ENCODE data around the gene XYLT2. TPM values are rescaled to one million over a fixed set of nuclear protein-coding genes. Genes with fewer than 3 reads are reported as not detected.

The XYLT2 gene
- total and polyA plus RNA-seq, 2 of the 8 experiments (the other 6 are each of a cell fraction or from before 2014, with no cell fraction given): 28.0 to 29.9 TPM

DNA sequence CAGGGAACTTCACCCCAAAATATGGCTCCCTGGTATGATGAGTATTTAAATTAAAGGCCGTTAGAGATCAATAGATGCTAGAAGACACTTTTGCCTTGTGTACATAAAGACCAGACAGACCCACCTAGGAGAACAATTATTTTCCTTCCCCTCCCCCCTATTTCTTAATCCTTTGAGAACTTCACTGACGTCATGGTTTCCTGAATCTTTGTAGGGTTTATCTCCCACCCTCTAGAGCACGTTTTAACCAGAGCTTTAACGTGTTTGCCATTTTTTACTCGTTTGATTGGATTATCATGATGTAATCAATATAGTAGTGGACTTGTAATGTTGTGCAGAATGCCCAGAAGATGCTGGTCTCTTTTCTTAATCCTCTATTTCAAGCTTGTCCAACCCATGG is 22.9 kb upstream of the XYLT2 start:
- Histone ChIP-seq H3K79me1 (ENCODE audit: low read depth, low read length) (no peaks in the 10 kb centered on the region), H3K9ac (replicated peaks in 1 of 4; ENCODE audit: extremely low read depth in 1 of 4, low read depth in 3 of 4, low read length in 3 of 4) (no peak overlapping the region), H3K4me1 (replicated peaks in 1 of 4; ENCODE audit: control insufficient read depth in 3 of 4, insufficient read depth in 4 of 4, low read length in 3 of 4) (peaks cover 0 to 4% (median 0%) of the 10 kb centered on the region in 4 experiments; a peak in 3 of 7 replicates), H4K91ac (replicated peaks; ENCODE audit: insufficient read length, low read length) (no peak overlapping the region), H2AK5ac (ENCODE audit: low read depth, low read length) (no peak overlapping the region), H2BK120ac (replicated peaks; ENCODE audit: low read depth, low read length) (no peak overlapping the region), H3K14ac (ENCODE audit: insufficient read length) (no peak overlapping the region), H3K18ac (ENCODE audit: extremely low read depth, low read length) (no peak overlapping the region), H2BK20ac (ENCODE audit: low read length) (no peak overlapping the region), H4K5ac (ENCODE audit: insufficient read length, low read depth, low read length) (no peak overlapping the region), H3K27me3 (replicated peaks in 1 of 4; ENCODE audit: control insufficient read depth in 3 of 4, extremely low read depth in 1 of 4, insufficient read depth in 3 of 4, low read length in 3 of 4) (no peaks in the 10 kb centered on the region; a peak in 1 of 7 replicates), H3K23ac (ENCODE audit: insufficient read length) (no peak overlapping the region), H3K79me2 (ENCODE audit: control insufficient read depth in 1 of 2, insufficient read depth in 2 of 2, low read length in 2 of 2) (no peaks in the 10 kb centered on the region), H2AFZ (ENCODE audit: low read length) (no peak overlapping the region), H3K4me3 (ENCODE audit: extremely low read depth in 1 of 4, insufficient read depth in 2 of 4, low read depth in 3 of 4, low read length in 4 of 4) (no peak overlapping the region), H3K4ac (replicated peaks; ENCODE audit: insufficient read length, low read depth, low read length) (no peak overlapping the region), H2BK5ac (ENCODE audit: low read depth, low read length) (no peak overlapping the region), H2BK12ac (ENCODE audit: low read depth, low read length) (no peak overlapping the region), H3K36me3 (ENCODE audit: control insufficient read depth in 2 of 4, insufficient read depth in 4 of 4, low read length in 3 of 4) (no peaks in the 10 kb centered on the region), H3K27ac (ENCODE audit: low read depth, low read length) (no peak overlapping the region), H3K4me2 (ENCODE audit: insufficient read depth in 1 of 2, low read depth in 2 of 2, low read length in 2 of 2) (no peak overlapping the region), H3K23me2 (ENCODE audit: low read depth, low read length) (no peaks in the 10 kb centered on the region), H3K56ac (replicated peaks; ENCODE audit: insufficient read length, low read depth, low read length) (no peak overlapping the region), H4K8ac (ENCODE audit: extremely low read depth, insufficient read depth, low read length) (no peak overlapping the region), H3K9me3 (ENCODE audit: insufficient read depth in 2 of 2, low read depth in 1 of 2, low read length in 1 of 2) (no peaks in the 10 kb centered on the region), H4K20me1 (replicated peaks in 1 of 2; ENCODE audit: control insufficient read depth in 1 of 2, insufficient read depth in 2 of 2, low read length in 2 of 2) (no peaks in the 10 kb centered on the region), H2BK15ac (ENCODE audit: low read length) (no peak overlapping the region)
- no peak for FAIRE-seq
- CTCF ChIA-PET (ENCODE audit: partially characterized antibody): interaction anchor here (0.6 to 1.3 kb wide), 8 partner anchors 9 to 294 kb away, joined by 3 to 5 read pairs (median 3); no protein-coding TSS in a partner anchor
- no peak for DNase-seq (ENCODE audit: low read depth in 1 of 2, low spot score in 2 of 2)
- POLR2A ChIA-PET (ENCODE audit: partially characterized antibody): no interaction called here
- 84% methylated on average over 5 of the region's 5 CpGs; no CpG with 5 or more reads in 1 of the 2 experiments for WGBS, 2 experiments (ENCODE audit: extremely low coverage in 1 of 2, insufficient coverage in 1 of 2, insufficient read length in 1 of 2, insufficient replicate concordance in 2 of 2, low coverage in 1 of 2, low lambda C conversion rate in 2 of 2, missing lambda C conversion rate in 1 of 2)
- TF ChIP-seq, protein P1, sequence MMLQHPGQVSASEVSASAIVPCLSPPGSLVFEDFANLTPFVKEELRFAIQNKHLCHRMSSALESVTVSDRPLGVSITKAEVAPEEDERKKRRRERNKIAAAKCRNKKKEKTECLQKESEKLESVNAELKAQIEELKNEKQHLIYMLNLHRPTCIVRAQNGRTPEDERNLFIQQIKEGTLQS (IDR thresholded peaks at IDR 0.05; ENCODE audit: insufficient read depth, low read depth, low read length): no peak
- TF ChIP-seq, protein P2, sequence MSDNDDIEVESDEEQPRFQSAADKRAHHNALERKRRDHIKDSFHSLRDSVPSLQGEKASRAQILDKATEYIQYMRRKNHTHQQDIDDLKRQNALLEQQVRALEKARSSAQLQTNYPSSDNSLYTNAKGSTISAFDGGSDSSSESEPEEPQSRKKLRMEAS (IDR thresholded peaks at IDR 0.05): no peak
- no peak for TF ChIP-seq GABPA (IDR thresholded peaks at IDR 0.05; ENCODE audit: borderline replicate concordance, insufficient read depth, low read length)
- TF ChIP-seq CBX5 (IDR thresholded peaks at IDR 0.05; ENCODE audit: low read depth, low read length): no peak
- no peak for TF ChIP-seq CHD2 (IDR thresholded peaks at IDR 0.05; ENCODE audit: low read length)
- TF ChIP-seq, protein P3, sequence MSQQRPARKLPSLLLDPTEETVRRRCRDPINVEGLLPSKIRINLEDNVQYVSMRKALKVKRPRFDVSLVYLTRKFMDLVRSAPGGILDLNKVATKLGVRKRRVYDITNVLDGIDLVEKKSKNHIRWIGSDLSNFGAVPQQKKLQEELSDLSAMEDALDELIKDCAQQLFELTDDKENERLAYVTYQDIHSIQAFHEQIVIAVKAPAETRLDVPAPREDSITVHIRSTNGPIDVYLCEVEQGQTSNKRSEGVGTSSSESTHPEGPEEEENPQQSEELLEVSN (IDR thresholded peaks at IDR 0.05): no peak
- TF ChIP-seq ZNF274 (IDR thresholded peaks at IDR 0.05; ENCODE audit: borderline replicate concordance, extremely low read depth, low read length): no peak
- TF ChIP-seq TEAD4 (IDR thresholded peaks at IDR 0.05; ENCODE audit: low read depth, low read length): no peak
- TF ChIP-seq KDM5A (IDR thresholded peaks at IDR 0.05; ENCODE audit: low read length): no peak
- TF ChIP-seq TAF7 (optimal IDR thresholded peaks at IDR 0.05; ENCODE audit: borderline replicate concordance, low read depth, low read length): no peak
- no peak for TF ChIP-seq KDM1A (IDR thresholded peaks at IDR 0.05; ENCODE audit: borderline replicate concordance, low read length)
